IPS-15b (cell line): ENCODE data around the gene SIPA1L3.

Experiments used
- H3K27me3 ChIP-seq: one replicate; pipeline ENCODE4 v1.6.1; 2013; ENCODE audit warnings: low read length; ENCODE audit not compliant: control insufficient read depth, insufficient read depth
- H3K36me3 ChIP-seq: one replicate; pipeline ENCODE4 v1.6.1; 2013; ENCODE audit warnings: low read length; ENCODE audit not compliant: control insufficient read depth, insufficient read depth
- H3K4me1 ChIP-seq: one replicate; pipeline ENCODE4 v1.6.1; 2013; ENCODE audit warnings: mild to moderate bottlenecking, low read length; ENCODE audit not compliant: control insufficient read depth, insufficient read depth
- H3K4me3 ChIP-seq: one replicate; pipeline ENCODE4 v1.5.1; 2013; ENCODE audit warnings: low read depth, low read length
- H3K9ac ChIP-seq: one replicate; pipeline ENCODE4 v1.6.1; 2013; ENCODE audit warnings: low read depth, mild to moderate bottlenecking, low read length
- H3K9me3 ChIP-seq: one replicate; pipeline ENCODE4 v1.6.1; 2013; ENCODE audit warnings: mild to moderate bottlenecking, low read length; ENCODE audit not compliant: control insufficient read depth, insufficient read depth

The SIPA1L3 gene

DNA sequence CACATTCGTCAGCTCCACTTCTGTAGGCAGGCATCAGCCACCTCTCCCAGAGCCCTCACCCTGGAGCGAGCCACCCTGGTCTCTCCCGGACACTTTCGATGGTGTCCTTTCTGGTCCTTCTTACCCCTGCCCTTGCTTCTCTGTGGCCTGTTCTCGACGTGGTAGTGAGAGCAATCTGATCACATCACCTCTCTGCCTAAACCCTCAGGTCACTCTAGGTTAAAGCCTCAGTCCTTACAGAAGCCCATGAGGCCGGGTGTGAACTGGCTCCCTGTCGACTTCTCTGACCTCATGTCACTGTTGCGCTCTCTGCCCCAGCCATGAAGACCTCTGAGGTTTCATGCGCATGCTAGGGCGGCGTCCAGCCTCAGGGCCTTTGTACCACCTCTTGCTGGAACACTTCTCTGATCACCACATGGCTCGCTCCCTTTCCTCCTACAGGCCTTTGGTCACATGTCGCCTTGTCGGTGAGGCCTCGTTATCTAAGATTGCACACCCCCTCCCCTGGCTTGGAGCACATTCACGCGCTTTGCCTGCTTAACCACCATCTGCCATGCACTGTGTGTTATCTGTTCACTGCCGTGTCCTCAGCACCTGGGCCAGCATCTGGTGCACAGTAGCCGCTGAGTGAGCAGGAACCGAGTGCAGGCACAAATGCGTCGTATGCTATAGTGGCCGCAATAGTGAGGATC, 215.5 kb downstream of the SIPA1L3 start:
- Histone ChIP-seq H3K36me3 (peaks cover 24% of the 10 kb centered on the region), H3K27me3 (no peaks in the 10 kb centered on the region), H3K4me3 (no peak overlapping the region), H3K9me3 (peaks cover 3% of the 10 kb centered on the region), H3K9ac (no peak overlapping the region), H3K4me1 (no peaks in the 10 kb centered on the region)

GRCh38 chr19:38125238-38125637, 218.2 kb downstream of the SIPA1L3 start:
- H3K4me3 ChIP-seq: no peak overlapping the region
- no peak overlapping the region for H3K9ac ChIP-seq
- peaks cover 13% of the 10 kb centered on the region for H3K36me3 ChIP-seq
- H3K27me3 ChIP-seq: no peaks in the 10 kb centered on the region
- peaks cover 3% of the 10 kb centered on the region for H3K9me3 ChIP-seq
- no peaks in the 10 kb centered on the region for H3K4me1 ChIP-seq

DNA sequence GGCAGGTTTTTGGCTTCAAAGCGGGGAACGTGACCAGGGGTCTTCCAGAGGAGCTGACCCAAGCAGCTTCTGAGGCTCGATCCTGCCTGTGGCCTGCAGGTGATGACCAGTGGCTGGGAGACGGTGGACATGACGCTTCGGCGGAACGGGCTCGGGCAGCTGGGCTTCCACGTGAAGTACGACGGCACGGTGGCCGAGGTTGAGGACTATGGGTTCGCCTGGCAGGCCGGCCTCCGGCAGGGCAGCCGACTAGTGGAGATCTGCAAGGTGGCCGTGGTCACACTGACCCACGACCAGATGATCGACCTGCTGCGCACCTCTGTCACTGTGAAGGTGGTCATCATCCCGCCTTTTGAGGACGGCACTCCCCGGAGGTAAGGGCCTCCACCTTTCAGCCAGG, 223.4 kb downstream of the SIPA1L3 start:
- H3K36me3 ChIP-seq: peaks cover 5% of the 10 kb centered on the region
- no peak overlapping the region for H3K9ac ChIP-seq
- H3K4me1 ChIP-seq: no peaks in the 10 kb centered on the region
- no peaks in the 10 kb centered on the region for H3K27me3 ChIP-seq
- no peak overlapping the region for H3K4me3 ChIP-seq
- no peaks in the 10 kb centered on the region for H3K9me3 ChIP-seq

GRCh38 chr19:38132781-38133180, 225.8 kb downstream of the SIPA1L3 start:
- Histone ChIP-seq H3K4me1 (no peaks in the 10 kb centered on the region), H3K9me3 (no peaks in the 10 kb centered on the region), H3K27me3 (no peaks in the 10 kb centered on the region), H3K36me3 (peaks cover 2% of the 10 kb centered on the region), H3K9ac (no peak overlapping the region), H3K4me3 (no peak overlapping the region)

GRCh38 chr19:38133319-38133718, 226.3 kb downstream of the SIPA1L3 start:
- Histone ChIP-seq H3K9ac (no peak overlapping the region), H3K27me3 (no peaks in the 10 kb centered on the region), H3K36me3 (peaks cover 2% of the 10 kb centered on the region), H3K9me3 (no peaks in the 10 kb centered on the region), H3K4me1 (no peaks in the 10 kb centered on the region), H3K4me3 (no peak overlapping the region)

DNA sequence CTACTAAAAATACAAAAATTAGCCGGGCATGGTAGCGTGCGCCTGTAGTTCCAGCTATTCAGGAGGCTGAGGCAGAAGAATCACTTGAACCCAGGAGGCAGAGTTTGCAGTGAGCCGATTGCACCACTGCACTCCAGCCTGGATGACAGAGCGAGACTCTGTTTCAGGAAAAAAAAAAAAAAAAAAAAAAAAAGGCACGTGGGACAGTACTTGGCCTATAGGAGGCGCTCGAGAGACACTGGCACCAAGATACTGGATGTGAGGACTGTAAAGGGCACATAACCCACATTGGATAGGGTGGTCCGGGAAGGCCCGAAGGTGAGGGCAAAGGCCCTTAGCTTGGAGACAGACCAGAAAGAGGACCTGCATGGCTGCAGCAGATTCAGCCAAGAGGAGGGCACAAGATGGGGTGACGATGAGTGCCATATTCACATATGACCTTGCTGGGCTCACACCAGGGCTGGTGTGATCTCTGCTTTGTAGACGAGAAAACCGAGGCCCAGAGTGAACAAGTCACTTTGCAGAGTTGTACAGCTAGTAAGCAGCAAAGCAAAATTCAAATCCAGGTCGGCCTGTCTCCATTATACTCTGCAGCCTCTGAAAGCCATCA, 227.6 kb downstream of the SIPA1L3 start:
- Histone ChIP-seq H3K36me3 (peaks cover 2% of the 10 kb centered on the region), H3K9me3 (no peaks in the 10 kb centered on the region), H3K4me1 (no peaks in the 10 kb centered on the region), H3K4me3 (no peak overlapping the region), H3K27me3 (no peaks in the 10 kb centered on the region), H3K9ac (no peak overlapping the region)

DNA sequence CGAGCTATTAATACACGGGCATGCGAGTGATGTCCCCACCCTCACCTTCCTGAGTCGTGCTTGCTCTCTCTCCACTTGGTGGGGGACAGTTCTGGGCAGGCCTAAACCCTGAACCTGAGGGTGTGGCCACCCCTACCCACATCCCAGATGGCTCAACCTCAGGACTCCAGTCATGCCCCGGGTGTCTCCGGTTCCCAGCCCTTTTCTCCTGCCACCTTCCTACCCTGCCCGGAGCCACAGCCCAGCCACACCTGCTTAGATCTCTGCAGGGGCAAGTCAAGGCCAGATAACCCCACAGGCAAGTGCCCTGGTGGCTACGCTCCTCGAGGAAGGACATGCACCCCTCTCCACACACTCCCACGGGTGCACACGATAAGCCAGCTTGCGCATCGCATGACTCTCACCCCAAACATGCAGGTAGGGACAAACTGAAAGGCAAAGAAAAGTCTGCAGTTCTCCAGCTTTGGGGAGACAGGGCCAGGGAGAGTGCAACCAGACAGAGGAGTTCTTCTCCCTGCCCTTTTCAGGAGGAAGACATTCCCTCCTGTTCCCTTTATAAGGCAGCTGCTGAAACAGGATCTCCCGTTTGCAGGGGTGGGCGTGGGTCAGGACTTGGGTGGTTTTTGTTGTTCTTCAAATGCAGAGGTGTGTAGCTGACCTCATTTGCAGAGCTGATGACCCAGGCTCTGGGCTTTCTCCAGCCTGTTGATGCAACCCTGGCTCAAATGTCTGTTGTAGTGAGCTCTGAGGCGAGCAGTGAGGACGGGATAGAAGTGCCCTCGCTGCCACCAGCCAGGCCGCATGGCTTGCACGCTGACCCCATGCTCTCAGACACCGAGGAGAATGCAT, 228.4 kb downstream of the SIPA1L3 start:
- Histone ChIP-seq H3K9ac (no peak overlapping the region), H3K9me3 (no peaks in the 10 kb centered on the region), H3K27me3 (no peaks in the 10 kb centered on the region), H3K36me3 (peaks cover 2% of the 10 kb centered on the region), H3K4me3 (no peak overlapping the region), H3K4me1 (no peaks in the 10 kb centered on the region)

DNA sequence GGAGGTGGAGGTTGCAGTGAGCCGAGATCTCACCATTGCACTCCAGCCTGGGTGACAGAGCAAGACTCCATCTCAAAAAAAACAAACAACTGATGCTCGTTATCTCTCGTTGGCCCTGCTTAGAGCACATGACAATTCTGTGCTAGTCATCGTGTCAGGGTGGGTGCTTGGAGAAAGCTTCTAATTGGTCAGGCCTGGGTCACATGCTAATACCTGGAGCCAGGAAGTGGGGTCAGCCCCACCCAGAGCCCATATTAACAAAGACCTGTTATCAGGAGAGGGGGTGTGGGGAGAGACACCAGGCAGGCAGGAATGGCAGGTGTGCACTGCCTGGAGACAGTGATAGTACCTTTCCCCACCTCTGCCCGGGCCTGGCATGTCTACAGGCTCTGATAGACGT, 232.1 kb downstream of the SIPA1L3 start:
- Histone ChIP-seq H3K27me3 (no peaks in the 10 kb centered on the region), H3K4me3 (no peak overlapping the region), H3K9me3 (no peaks in the 10 kb centered on the region), H3K36me3 (no peaks in the 10 kb centered on the region), H3K4me1 (no peaks in the 10 kb centered on the region), H3K9ac (no peak overlapping the region)

- Histone ChIP-seq H3K9me3 (no peaks in the 10 kb centered on the region), H3K4me1 (no peaks in the 10 kb centered on the region), H3K36me3 (no peaks in the 10 kb centered on the region), H3K9ac (no peak overlapping the region), H3K4me3 (no peak overlapping the region), H3K27me3 (no peaks in the 10 kb centered on the region)
These were observed 234.1 kb downstream of the SIPA1L3 start for GRCh38 chr19:38141108-38141507.

- Histone ChIP-seq H3K36me3 (no peaks in the 10 kb centered on the region), H3K9ac (no peak overlapping the region), H3K4me3 (no peak overlapping the region), H3K4me1 (no peaks in the 10 kb centered on the region), H3K9me3 (no peaks in the 10 kb centered on the region), H3K27me3 (no peaks in the 10 kb centered on the region)
These were observed 235.4 kb downstream of the SIPA1L3 start for GRCh38 chr19:38142176-38143035.

GRCh38 chr19:38143847-38144246, 236.8 kb downstream of the SIPA1L3 start:
- peaks cover 4% of the 10 kb centered on the region for H3K36me3 ChIP-seq
- H3K27me3 ChIP-seq: no peaks in the 10 kb centered on the region
- H3K4me3 ChIP-seq: no peak overlapping the region
- no peaks in the 10 kb centered on the region for H3K9me3 ChIP-seq
- H3K9ac ChIP-seq: no peak overlapping the region
- H3K4me1 ChIP-seq: no peaks in the 10 kb centered on the region
